HepG2 (cell line): ENCODE measurements around the gene MATR3. TPM values are rescaled to one million over a fixed set of nuclear protein-coding genes. Genes with fewer than 3 reads are reported as not detected.

Experiments
- ATAC-seq: fragments of 200-7000 bp; cut with Tn5 transposase; 3 replicates; pipeline ENCODE4 v1.9.1; 2020; ENCODE audit warnings: mild to moderate bottlenecking, moderate library complexity
- BruUV-seq: library from RNA; stranded (reverse); fragments of 400-500 nt; replicated peaks from 2 replicates; lab custom pipeline; 2021; lab: Mats Ljungman, UMichigan
- CTCF ChIA-PET: fragments of 300-600 bp; formaldehyde crosslinking; extraction: SDS; loops from one replicate; lab custom pipeline; 2021; ENCODE audit warnings: low total read pairs, inconsistent platforms, low intra/inter-chr PET ratio; lab: Yijun Ruan, JAX
- POLR2A ChIA-PET: fragments of 350-600 bp; sonication (Branson Sonifier 250); formaldehyde crosslinking; loops from one replicate; lab custom pipeline; 2020; ENCODE audit warnings: antibody characterized with exemption, inconsistent platforms; lab: Yijun Ruan, JAX
- DNase-seq: peaks from one replicate; pipeline ENCODE4 v3.0.0-alpha.2; 2015; ENCODE audit warnings: low spot score
- FAIRE-seq: peaks from 3 replicates; lab custom pipeline; 2011; peaks lifted over from hg19 to GRCh38; lab: Jason Lieb, UNC
- H2AFZ ChIP-seq: one replicate; pipeline ENCODE4 v1.6.1; 2011; ENCODE audit warnings: low read length, inconsistent platforms
- H3K27ac ChIP-seq: fragments of 300-600 bp; 3 replicates; pipeline ENCODE4 v1.8.0; 2011; ENCODE audit warnings: mixed run types, mild to moderate bottlenecking, mixed read lengths, low read length, inconsistent platforms; ENCODE audit not compliant: insufficient read depth; ENCODE audit errors: extremely low read length
- H3K27me3 ChIP-seq, 2 experiments: fragments of 200-600 bp in 1 of 2; 2 replicates in 1 of 2; 3 replicates in 1 of 2; pipeline versions ENCODE4 v1.6.0 to v1.8.0; 2011; ENCODE audit warnings: low read length in 2 of 2, mild to moderate bottlenecking in 2 of 2, moderate library complexity in 2 of 2, inconsistent platforms in 1 of 2; ENCODE audit not compliant: insufficient read depth in 2 of 2, control insufficient read depth in 1 of 2
- H3K36me3 ChIP-seq, 2 experiments: fragments of 200-600 bp in 1 of 2; replicated peaks in 1 of 2; 2 replicates in 1 of 2; 3 replicates in 1 of 2; pipeline versions ENCODE4 v1.5.1 to v1.8.0; 2011; ENCODE audit warnings: low read length in 2 of 2, inconsistent platforms in 1 of 2; ENCODE audit not compliant: insufficient read depth in 2 of 2, control insufficient read depth in 1 of 2
- H3K4me1 ChIP-seq: 2 replicates; pipeline ENCODE4 v1.5.1; 2012; ENCODE audit warnings: low read length, inconsistent platforms; ENCODE audit not compliant: insufficient read depth
- H3K4me2 ChIP-seq: 2 replicates; pipeline ENCODE4 v1.6.0; 2011; ENCODE audit warnings: low read depth, low read length, inconsistent platforms
- H3K4me3 ChIP-seq, 3 experiments: fragments of 200-600 bp in 1 of 3; sonication (generic), shearing (Covaris generic) in 1 of 3; replicated peaks in 1 of 3; 2 replicates each; pipeline ENCODE4 v1.5.1; 2011 to 2016; ENCODE audit warnings: low read length in 3 of 3, inconsistent platforms in 2 of 3, low read depth in 2 of 3, mild to moderate bottlenecking in 2 of 3, control low read depth in 1 of 3, mixed read lengths in 1 of 3; ENCODE audit not compliant: insufficient read depth in 1 of 3
- H3K79me2 ChIP-seq: one replicate; pipeline ENCODE4 v1.6.1; 2011; ENCODE audit warnings: low read length, inconsistent platforms; ENCODE audit not compliant: insufficient read depth
- H3K9ac ChIP-seq: 2 replicates; pipeline ENCODE4 v1.6.0; 2011; ENCODE audit warnings: mild to moderate bottlenecking, low read depth, low read length, inconsistent platforms; ENCODE audit not compliant: insufficient read depth
- H3K9me3 ChIP-seq: 2 replicates; pipeline ENCODE4 v1.5.1; 2012; ENCODE audit warnings: mild to moderate bottlenecking, low read length
- H4K20me1 ChIP-seq: 2 replicates; pipeline ENCODE4 v1.6.0; 2011; ENCODE audit warnings: inconsistent platforms, mild to moderate bottlenecking, low read length, moderate library complexity; ENCODE audit not compliant: insufficient read depth
- CEBPB ChIP-seq: IDR thresholded peaks from 2 replicates; pipeline ENCODE4 v1.6.1; 2011; ENCODE audit warnings: low read depth, low read length, improper control_type of control experiment, borderline replicate concordance
- HMGXB4 ChIP-seq, 2 experiments: sonication (generic) in 1 of 2; formaldehyde crosslinking in 1 of 2; IDR thresholded peaks; 2 replicates each; pipeline versions ENCODE4 v1.4.0 to v1.6.1; 2018 to 2020; ENCODE audit warnings: missing genetic modification reagents in 2 of 2, borderline replicate concordance in 1 of 2, low read depth in 1 of 2, mild to moderate bottlenecking in 1 of 2, missing biosample characterization in 1 of 2
- RCOR2 ChIP-seq: IDR thresholded peaks from 2 replicates; pipeline ENCODE4 v1.6.1; 2016; ENCODE audit warnings: missing biosample characterization, missing genetic modification reagents
- SOX13 ChIP-seq, 3 experiments: fragments of 450-650 bp in 1 of 3; sonication (generic) in 1 of 3; formaldehyde crosslinking in 1 of 3; IDR thresholded peaks in 2 of 3; conservative IDR thresholded peaks in 1 of 3; 2 replicates each; pipeline versions ENCODE4 v1.5.0 to v1.6.1; 2016 to 2020; ENCODE audit warnings: antibody characterized with exemption in 1 of 3, mild to moderate bottlenecking in 1 of 3, missing compliant biosample characterization in 1 of 3, missing genetic modification reagents in 1 of 3, moderate library complexity in 1 of 3
- SOX5 ChIP-seq: IDR thresholded peaks from 2 replicates; pipeline ENCODE4 v1.6.1; 2016; ENCODE audit warnings: borderline replicate concordance
- SP1 ChIP-seq, 2 experiments: fragments of 450-650 bp in 1 of 2; sonication (generic) in 1 of 2; formaldehyde crosslinking in 1 of 2; IDR thresholded peaks; 2 replicates each; pipeline versions ENCODE4 v1.4.0 to v1.6.1; 2016 to 2020; ENCODE audit warnings: missing genetic modification reagents in 1 of 2
- ZNF256 ChIP-seq: sonication (generic); formaldehyde crosslinking; conservative IDR thresholded peaks from 2 replicates; pipeline ENCODE4 v1.4.0; 2020; ENCODE audit warnings: missing genetic modification reagents
- ZNF549 ChIP-seq: sonication (generic); formaldehyde crosslinking; IDR thresholded peaks from 2 replicates; pipeline ENCODE4 v1.5.0; 2020; ENCODE audit warnings: missing genetic modification reagents
- ZNF646 ChIP-seq: sonication (generic); formaldehyde crosslinking; IDR thresholded peaks from 2 replicates; pipeline ENCODE4 v1.9.0; 2021; ENCODE audit warnings: mild to moderate bottlenecking, missing genetic modification reagents
- ZNF672 ChIP-seq: sonication (generic); formaldehyde crosslinking; IDR thresholded peaks from 2 replicates; pipeline ENCODE4 v1.8.1; 2022; ENCODE audit warnings: missing genetic modification reagents
- ZSCAN31 ChIP-seq: sonication (generic); formaldehyde crosslinking; IDR thresholded peaks from 2 replicates; pipeline ENCODE4 v1.5.0; 2020; ENCODE audit warnings: low read depth, mild to moderate bottlenecking, missing genetic modification reagents
- WGBS: methylation state at CpG from one replicate; pipeline ENCODE4 v1.1.6; 2017; ENCODE audit warnings: low lambda C conversion rate; 5-methylcytosine and 5-hydroxymethylcytosine counted together
- in situ Hi-C: cut with HindIII; loops from 2 replicates; pipeline ENCODE4 v1.10.0; 2017; ENCODE audit warnings: low pct_unique_long_range_greater_than_20kb; ENCODE audit not compliant: extremely low pct_ligation_motif_present
- intact Hi-C: fragments of 100-400 bp; cut with micrococcal nuclease; formaldehyde crosslinking; loops from one replicate; pipeline ENCODE4 v1.10.0; 2022; ENCODE audit not compliant: unreplicated experiment
- polyA plus RNA-seq, 8 experiments: library from polyadenylated mRNA; depleted of rRNA in 3 of 8; stranded (reverse) in 7 of 8; unstranded in 1 of 8; fragments of >200 nt; fragmentation: Illumina TruSeq in 4 of 8; extraction: Trizol in 4 of 8; gene quantifications; 2 replicates each; pipeline versions ENCODE4 v1.2.1 to v1.2.3, GENCODE V29; 2011 to 2016; ENCODE audit warnings: low read depth in 4 of 8, missing spikeins in 1 of 8, mixed read lengths in 1 of 8; ENCODE audit not compliant: insufficient read depth in 1 of 8
- total RNA-seq, 5 experiments: library from RNA; depleted of rRNA; stranded (reverse); fragments of >200 nt; fragmentation: Illumina TruSeq; extraction: Trizol; gene quantifications; 2 replicates each; pipeline ENCODE4 v1.2.3, GENCODE V29; 2016; ENCODE audit warnings: low read depth in 1 of 5

MATR3 gene
- total and polyA plus RNA-seq, 2 of the 13 experiments (the other 11 are each of a cell fraction or from before 2014, with no cell fraction given), result 94.2 to 341 TPM

GRCh38 chr5:139267481-139267880 is 26.1 kb upstream of the MATR3 start (continued):
- no peak for TF ChIP-seq ZSCAN31 (CRISPR knock-in tag)
- no peak for TF ChIP-seq SP1 (IDR thresholded peaks at IDR 0.05)
- no peak for TF ChIP-seq SP1 (CRISPR knock-in tag; IDR thresholded peaks at IDR 0.05)

- ATAC-seq (peak; percentile 30; the same call in 1 of the 3 replicates), DNase-seq (no peak), FAIRE-seq (peak; percentile 60)
- Histone ChIP-seq H3K27me3 (no peaks in the 10 kb centered on the region; a peak in 1 of 5 replicates), H3K9ac (no peak overlapping the region), H3K4me1 (peaks cover 48% of the 10 kb centered on the region), H3K27ac (no peak overlapping the region), H3K79me2 (peaks cover 8% of the 10 kb centered on the region), H3K4me2 (peak overlapping the region; percentile 51), H3K4me3 (peak overlapping the region in 1 of 3 experiments; percentile 5; a peak in 1 of 6 replicates), H4K20me1 (no peaks in the 10 kb centered on the region), H2AFZ (peak overlapping the region; percentile 55), H3K36me3 (no peaks in the 10 kb centered on the region), H3K9me3 (no peaks in the 10 kb centered on the region)
- BruUV-seq, result no TSS peak
- in situ Hi-C loops, result loop anchor here (10.0 to 25.0 kb wide), 3 partner anchors 306 to 624 kb away; no protein-coding TSS in a partner anchor
- intact Hi-C loops, result loop anchor here (10.0 kb wide), 1 partner anchor 124 kb away; no protein-coding TSS in a partner anchor
- ChIA-PET POLR2A (interaction anchor here (0.6 to 1.4 kb wide), 4 partner anchors 23 to 693 kb away, joined by 3 to 4 read pairs (median 3); partner anchors contain the start of genes HSPA9 and MATR3), CTCF (no interaction called here)
- 43% methylated on average over 5 of the region's 5 CpGs for WGBS
- TF ChIP-seq ZNF672 (no peak), RCOR2 (CRISPR knock-in tag) (no peak), HMGXB4 (CRISPR knock-in tag; IDR thresholded peaks at IDR 0.05; ENCODE audit: borderline replicate concordance in 1 of 2, low read depth in 1 of 2) (peak in 1 of 2 experiments; percentile 20; a peak in 1 of 4 replicates), ZNF646 (no peak), ZNF256 (no peak), ZNF549 (CRISPR knock-in tag) (no peak), SOX13 (IDR thresholded peaks at IDR 0.05) (no peak), SOX13 (CRISPR knock-in tag; conservative IDR thresholded peaks at IDR 0.05 in 1 of 2, IDR thresholded peaks at IDR 0.05 in 1 of 2) (peak in 1 of 2 experiments; percentile 46; a peak in 2 of 4 replicates), SOX5 (CRISPR knock-in tag) (peak; percentile 35; the same call in 1 of the 2 replicates), CEBPB (no peak)
Measured at GRCh38 chr5:139268364-139269202, 25.0 kb upstream of the MATR3 start.
